Measurements from ENCODE around the gene MARF1.

Gene MARF1

GRCh38 chr16:15598648-15599190 lies 44.2 kb downstream of the MARF1 start:
- Mint-ChIP-seq H3K36me3 (ENCODE audit: low read depth) (peaks cover 88% of the 10 kb centered on the region), H3K9me3 (no peaks in the 10 kb centered on the region), H3K27ac (no peak overlapping the region), H3K27me3 (ENCODE audit: low read depth) (peaks cover 3% of the 10 kb centered on the region), H3K4me3 (no peak overlapping the region), H3K4me1 (no peaks in the 10 kb centered on the region)
- TF ChIP-seq CTCF (IDR thresholded peaks at IDR 0.05; ENCODE audit: unreplicated experiment in 3 of 3): no peak

GRCh38 chr16:15597822-15598647 lies 44.9 kb downstream of the MARF1 start:
- no peak overlapping the region for H3K4me3 Mint-ChIP-seq
- no peaks in the 10 kb centered on the region for H3K9me3 Mint-ChIP-seq

GRCh38 chr16:15597135-15597534 lies 45.8 kb downstream of the MARF1 start:
- no peak for TF ChIP-seq CTCF (IDR thresholded peaks at IDR 0.05; ENCODE audit: unreplicated experiment in 3 of 3)
- Mint-ChIP-seq H3K36me3 (ENCODE audit: low read depth) (peaks cover 87% of the 10 kb centered on the region), H3K27me3 (ENCODE audit: low read depth) (peaks cover 4% of the 10 kb centered on the region), H3K4me3 (no peak overlapping the region), H3K4me1 (no peaks in the 10 kb centered on the region), H3K27ac (no peak overlapping the region), H3K9me3 (no peaks in the 10 kb centered on the region)

More at GRCh38 chr16:15597822-15598647, 44.9 kb downstream of the MARF1 start:
- H3K27ac Mint-ChIP-seq: no peak overlapping the region
- TF ChIP-seq CTCF (IDR thresholded peaks at IDR 0.05; ENCODE audit: unreplicated experiment in 3 of 3): no peak
- peaks cover 4% of the 10 kb centered on the region for H3K27me3 Mint-ChIP-seq (ENCODE audit: low read depth)
- H3K36me3 Mint-ChIP-seq (ENCODE audit: low read depth): peaks cover 88% of the 10 kb centered on the region
- no peaks in the 10 kb centered on the region for H3K4me1 Mint-ChIP-seq

- peaks cover 3% of the 10 kb centered on the region for H3K9me3 Mint-ChIP-seq
- H3K27me3 Mint-ChIP-seq (ENCODE audit: low read depth): peaks cover 4% of the 10 kb centered on the region
- no peak for TF ChIP-seq CTCF (IDR thresholded peaks at IDR 0.05; ENCODE audit: unreplicated experiment in 3 of 3)
- peaks cover 4% of the 10 kb centered on the region for H3K4me1 Mint-ChIP-seq
- H3K27ac Mint-ChIP-seq: no peak overlapping the region
- peaks cover 78% of the 10 kb centered on the region for H3K36me3 Mint-ChIP-seq (ENCODE audit: low read depth)
- no peak overlapping the region for H3K4me3 Mint-ChIP-seq
Measured at GRCh38 chr16:15594711-15595320, 48.1 kb downstream of the MARF1 start.

- peaks cover 4% of the 10 kb centered on the region for H3K4me1 Mint-ChIP-seq
- peaks cover 11% of the 10 kb centered on the region for H3K9me3 Mint-ChIP-seq
- no peak overlapping the region for H3K27ac Mint-ChIP-seq
- peaks cover 82% of the 10 kb centered on the region for H3K36me3 Mint-ChIP-seq (ENCODE audit: low read depth)
- no peak for TF ChIP-seq CTCF (IDR thresholded peaks at IDR 0.05; ENCODE audit: unreplicated experiment in 3 of 3)
- H3K4me3 Mint-ChIP-seq: no peak overlapping the region
- H3K27me3 Mint-ChIP-seq (ENCODE audit: low read depth): peaks cover 5% of the 10 kb centered on the region
Measured at GRCh38 chr16:15593235-15593634, 49.7 kb downstream of the MARF1 start.
